Hematopoietic multipotent progenitor cell treated with erythropoietin and hydrocortisone succinate and interleukin-3 and kit ligand, for 4 days (in vitro differentiated cells): ENCODE data around the gene MED16.
"Not testable (repeated sequence)": the region's sequence is repeated elsewhere in the genome, so short reads cannot be mapped to it uniquely, and the experiment has no call there.

ENCODE experiments used
- DNase-seq: peaks from one replicate; pipeline ENCODE4 v3.0.0-alpha.2; 2015

MED16 gene

DNA sequence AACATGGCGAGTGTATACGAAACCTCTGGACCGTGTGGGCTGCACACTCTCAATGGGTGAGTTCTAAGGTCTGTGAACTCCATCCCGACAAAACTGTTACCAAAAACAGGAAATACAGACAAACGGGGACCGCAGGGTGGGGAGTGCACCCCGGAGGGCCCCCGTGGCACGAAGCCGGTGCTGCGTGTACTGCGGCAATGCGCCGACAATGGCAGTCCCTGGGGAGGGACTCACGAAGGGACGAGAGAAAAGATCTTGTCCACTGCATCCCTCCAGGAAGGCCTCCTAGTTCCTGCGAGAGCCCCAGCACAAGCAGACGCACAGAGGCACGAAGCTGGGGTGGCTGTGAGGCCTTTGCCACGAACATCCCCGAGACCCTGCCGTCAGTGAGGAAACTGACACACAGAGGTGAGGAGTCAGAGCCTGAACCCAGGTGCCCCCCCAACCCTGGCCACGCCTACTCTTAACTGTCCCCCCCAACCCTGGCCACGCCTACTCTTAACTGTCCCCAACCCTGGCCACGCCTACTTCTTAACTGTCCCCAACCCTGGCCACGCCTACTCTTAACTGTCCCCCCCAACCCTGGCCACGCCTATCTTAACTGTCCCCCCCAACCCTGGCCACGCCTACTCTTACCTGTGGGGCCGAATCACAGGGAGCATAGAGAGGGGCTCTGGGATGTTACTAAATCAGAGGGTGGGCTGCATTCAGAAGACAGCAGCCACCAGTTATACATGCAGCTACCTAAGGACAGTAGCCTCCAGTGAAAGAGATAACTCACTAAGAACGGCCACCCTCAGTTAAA is 4.2 kb downstream of the MED16 start:
- peak; percentile 72 for DNase-seq

DNA sequence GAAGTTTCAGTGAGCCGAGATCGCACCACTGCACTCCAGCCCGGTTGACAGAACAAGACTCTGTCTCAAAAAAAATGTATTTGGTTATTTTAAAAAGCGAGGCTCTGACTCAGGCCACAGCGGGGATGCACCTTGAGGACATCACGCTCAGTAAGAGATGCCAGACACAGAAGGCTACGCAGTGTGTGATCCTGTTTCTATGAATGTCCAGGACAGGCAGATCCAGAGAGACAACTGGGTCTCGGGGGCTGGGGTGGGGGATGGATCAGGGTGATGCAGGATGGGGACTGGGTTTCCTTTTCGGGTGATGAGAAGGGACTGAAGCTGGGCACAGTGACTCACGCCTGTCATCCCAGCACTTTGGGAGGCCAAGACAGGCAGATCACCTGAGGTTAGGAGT is 5.4 kb downstream of the MED16 start:
- DNase-seq, result no peak

DNA sequence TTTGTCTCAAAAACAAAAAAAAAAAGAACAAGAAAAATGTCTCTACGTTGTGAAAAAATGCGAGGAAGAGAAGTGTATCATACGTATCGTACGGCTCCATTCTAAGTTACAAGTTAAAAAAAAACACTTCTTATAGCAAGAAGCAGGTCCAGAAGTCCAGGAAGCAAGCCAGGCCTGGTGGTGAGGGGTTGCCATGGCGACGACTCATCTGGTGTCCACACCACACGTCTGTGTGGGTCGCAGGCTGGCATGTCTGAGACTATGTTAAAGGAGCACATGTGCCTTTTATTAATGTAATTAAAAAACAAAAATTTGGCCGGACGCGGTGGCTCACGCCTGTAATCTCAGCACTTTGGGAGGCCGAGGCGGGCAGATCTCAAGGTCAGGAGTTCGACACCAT is 5.9 kb downstream of the MED16 start:
- peak; percentile 37 for DNase-seq

DNA sequence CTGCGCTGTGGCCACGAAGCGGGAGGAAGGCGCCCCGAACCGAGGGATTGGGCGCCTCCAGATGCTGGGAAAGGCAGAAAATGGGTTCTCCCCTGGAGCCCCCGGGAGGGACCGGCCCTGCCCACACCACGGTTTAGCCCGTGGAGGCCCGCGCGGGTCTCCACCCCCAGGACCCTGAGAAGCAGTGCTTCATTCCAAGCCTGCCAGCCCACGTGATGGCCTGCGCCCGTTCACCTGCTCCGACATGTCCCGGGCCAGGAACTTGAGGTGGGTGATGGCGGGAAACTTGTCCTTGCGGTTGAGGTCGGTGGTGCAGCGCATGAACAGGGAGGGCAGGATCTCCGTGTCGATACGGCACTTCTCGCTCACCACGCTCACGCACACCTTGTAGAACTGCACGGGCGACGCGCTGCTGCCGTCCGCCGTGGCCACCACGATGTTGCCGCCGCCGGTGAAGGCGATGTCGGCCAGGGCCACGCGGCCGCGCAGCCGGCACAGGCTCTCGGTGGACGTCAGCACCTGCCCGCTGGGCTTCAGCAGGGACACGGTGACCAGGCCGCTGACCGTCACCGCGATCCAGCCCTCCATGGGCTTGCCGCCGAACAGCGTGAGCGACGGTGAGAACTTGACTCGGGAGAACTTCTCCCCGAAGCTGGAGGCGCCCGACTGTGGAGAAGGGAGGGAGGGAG is 7.3 kb downstream of the MED16 start:
- DNase-seq, result no peak

DNA sequence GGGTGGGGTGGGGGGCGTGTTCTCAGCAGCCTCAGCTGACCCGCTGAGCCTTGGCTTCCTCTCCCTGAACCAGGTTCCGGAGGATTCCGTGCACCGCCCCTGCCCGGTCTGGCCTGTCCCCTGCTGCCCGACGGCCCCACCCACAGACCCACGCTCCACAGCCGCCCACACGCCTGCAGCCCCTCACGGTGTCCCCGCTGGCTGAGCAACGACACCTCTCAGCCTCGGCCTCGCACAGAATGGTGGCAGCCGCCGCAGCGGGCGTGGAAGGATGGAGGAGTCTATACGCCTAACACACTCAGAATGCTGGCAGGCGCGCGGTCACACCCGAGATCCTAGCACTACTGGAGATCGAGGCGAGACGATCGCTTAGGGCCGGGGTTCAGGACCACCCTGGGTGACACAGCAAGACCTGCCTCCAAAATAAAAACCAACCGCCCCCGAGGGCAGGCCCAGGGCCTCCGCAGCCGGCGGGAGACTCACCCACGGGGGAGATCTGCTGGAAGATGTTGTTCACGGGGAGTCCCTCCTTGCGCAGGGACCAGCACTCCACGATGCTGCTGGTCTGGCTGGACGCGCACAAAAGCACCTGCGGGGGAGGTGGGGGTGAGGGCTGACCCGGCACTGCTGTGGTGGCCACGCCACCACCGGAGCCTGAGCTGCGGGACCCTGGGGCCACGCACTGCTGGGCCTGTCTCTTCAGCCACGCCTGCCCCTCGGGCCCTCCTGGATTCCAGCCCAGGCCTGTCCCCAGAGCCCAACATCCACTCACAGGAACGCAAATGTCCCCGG is 8.4 kb downstream of the MED16 start:
- DNase-seq, result no peak

DNA sequence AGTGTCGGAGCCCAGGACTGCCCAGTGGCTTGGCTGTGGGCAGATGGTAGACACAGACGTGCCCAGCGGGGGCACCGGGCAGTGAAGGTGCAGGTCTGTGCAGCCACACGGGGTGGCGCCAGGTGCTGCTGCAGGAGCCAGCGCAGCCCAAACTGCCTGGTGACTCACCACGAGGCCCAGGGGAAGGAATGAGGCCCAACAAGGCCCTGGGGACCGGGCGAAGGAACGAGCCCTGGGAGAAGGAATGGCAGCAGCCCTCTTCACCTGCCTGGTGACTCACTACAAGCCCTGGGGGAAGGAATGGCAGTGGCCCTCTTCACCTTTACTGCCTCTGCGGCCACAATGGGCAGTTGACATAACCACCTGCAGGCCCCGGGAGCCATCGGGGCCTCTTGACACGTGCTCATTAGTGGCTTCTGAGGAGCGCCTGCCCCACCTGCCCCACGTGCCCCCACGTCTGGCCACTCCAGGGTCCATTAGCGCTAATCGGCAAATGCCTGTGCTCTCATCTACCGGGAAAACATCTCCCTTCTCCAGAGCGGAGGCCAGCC is 9.3 kb downstream of the MED16 start:
- no peak for DNase-seq

DNA sequence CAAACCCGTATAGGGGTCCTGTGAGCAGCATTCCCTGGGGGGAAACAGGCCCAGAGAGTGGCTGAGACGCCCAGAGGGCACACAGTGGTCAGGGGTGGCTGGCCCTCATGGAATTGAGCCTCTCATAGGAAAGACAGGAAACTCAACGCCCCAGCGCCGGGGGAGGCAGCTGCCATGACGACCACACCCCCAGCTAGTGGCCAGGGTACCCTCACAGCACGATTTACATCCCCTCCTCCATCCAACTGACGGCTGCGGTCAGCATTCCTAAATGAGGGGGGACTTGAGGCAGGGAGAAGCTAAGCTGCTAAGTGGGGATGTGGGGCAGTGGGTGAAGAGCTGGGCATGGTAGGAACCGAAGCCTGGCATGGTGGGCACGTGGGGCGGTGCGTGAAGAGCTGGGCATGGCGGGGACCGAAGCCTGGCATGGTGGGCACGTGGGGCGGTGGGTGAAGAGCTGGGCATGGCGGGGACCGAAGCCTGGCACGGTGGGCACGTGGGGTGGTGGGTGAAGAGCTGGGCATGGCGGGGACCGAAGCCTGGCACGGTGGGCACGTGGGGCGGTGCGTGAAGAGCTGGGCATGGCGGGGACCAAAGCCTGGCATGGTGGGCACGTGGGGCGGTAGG is 10.0 kb downstream of the MED16 start:
- no peak for DNase-seq

DNA sequence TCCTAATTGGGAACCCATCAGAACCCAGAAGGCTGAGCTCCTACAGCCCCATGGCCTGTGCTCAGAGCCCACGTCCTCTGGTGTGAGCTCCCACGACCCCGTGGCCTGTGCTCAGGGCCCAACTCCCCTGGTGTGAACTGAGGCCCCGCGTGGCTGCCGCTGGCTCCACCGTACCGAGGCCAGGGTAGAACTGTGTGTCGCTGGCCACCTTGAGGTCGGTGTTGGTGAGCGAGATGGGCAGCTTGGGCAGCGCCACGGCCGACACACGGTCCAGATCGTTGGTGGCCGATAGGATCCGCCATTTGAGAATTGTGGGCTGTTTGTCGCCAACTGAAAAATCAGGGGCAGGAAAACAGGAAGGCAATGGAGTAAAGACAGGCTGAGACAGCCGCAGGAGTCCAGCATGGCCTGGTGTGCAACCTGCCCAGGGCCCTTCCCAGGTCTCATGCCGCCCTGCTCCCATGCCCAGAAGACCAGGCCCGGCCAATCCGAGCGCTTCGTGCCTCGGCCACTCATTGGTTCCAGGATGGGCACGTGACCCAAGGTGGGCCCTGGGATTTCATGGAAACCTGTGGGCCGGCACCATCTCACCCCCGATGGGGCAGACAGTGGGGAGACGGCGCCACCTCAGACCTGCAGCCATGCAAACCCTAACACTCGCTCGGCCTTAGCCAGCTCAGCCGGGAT is 11.5 kb downstream of the MED16 start:
- no peak for DNase-seq

DNA sequence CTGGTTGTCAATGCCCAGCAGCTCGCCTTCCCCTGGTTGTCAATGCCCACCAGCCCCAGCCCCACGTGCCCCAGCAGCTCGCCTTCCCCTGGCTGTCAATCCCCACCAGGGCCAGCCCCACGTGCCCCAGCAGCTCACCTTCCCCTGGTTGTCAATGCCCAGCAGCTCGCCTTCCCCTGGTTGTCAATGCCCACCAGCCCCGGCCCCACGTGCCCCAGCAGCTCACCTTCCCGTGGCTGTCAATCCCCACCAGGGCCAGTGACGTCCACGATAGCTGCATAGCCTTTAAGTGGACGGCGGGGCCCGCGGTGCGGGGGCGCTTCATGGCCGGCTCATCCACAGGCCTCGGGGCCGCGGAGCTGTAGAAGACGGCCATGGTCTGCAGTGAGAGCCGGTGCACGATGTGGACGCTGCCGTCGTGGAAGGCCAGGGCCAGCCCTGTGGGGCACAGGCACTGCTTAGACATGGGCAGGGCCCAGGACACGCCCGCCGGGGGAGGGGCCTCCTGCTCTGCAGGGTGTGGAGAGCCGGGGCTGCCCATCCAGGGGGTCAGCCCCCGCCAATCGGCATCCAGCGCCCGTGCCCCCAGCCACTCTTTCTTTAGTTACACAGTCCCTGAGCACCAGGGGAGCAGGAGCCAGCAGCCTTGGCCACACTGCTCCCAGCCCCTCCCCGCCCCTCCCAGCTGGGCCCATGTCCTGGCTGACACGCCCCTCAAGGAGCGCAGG is 13.1 kb downstream of the MED16 start:
- no peak for DNase-seq

DNA sequence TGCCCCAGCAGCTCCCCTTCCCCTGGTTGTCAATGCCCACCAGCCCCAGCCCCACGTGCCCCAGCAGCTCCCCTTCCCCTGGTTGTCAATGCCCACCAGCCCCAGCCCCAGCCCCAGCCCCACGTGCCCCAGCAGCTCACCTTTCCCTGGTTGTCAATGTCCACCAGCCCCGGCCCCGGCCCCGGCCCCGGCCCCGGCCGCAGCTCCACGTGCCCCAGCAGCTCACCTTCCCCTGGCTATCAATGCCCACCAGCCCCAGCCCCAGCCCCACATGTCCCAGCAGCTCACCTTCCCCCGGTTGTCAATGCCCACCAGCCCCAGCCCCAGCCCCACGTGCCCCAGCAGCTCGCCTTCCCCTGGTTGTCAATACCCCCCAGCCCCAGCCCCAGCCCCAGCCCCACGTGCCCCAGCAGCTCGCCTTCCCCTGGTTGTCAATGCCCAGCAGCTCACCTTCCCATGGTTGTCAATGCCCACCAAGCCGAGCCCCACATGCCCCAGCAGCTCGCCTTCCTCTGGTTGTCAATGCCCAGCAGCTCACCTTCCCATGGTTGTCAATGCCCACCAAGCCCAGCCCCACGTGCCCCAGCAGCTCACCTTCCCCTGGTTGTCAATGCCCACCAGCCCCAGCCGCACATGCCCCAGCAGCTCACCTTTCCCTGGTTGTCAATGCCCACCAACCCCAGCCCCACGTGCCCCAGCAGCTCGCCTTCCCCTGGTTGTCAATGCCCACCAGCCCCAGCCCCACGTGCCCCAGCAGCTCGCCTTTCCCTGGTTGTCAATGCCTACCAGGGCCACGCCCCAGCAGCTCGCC is 14.0 kb downstream of the MED16 start:
- DNase-seq, result not testable (repeated sequence)

DNA sequence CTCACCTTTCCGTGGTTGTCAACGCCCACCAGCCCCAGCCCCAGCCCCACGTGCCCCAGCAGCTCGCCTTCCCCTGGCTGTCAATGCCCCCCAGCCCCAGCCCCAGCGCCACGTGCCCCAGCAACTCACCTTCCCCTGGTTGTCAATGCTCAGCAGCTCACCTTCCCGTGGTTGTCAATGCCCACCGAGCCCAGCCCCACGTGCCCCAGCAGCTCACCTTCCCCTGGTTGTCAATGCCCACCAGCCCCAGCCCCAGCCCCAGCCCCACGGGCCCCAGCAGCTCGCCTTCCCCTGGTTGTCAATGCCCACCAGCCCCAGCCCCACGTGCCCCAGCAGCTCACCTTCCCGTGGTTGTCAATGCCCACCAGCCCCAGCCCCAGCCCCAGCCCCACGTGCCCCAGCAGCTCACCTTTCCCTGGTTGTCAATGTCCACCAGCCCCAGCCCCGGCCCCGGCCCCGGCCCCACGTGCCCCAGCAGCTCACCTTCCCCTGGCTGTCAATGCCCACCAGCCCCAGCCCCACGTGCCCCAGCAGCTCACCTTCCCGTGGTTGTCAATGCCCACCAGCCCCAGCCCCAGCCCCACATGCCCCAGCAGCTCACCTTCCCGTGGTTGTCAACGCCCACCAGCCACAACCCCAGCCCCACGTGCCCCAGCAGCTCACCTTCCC is 14.9 kb downstream of the MED16 start:
- not testable (repeated sequence) for DNase-seq

DNA sequence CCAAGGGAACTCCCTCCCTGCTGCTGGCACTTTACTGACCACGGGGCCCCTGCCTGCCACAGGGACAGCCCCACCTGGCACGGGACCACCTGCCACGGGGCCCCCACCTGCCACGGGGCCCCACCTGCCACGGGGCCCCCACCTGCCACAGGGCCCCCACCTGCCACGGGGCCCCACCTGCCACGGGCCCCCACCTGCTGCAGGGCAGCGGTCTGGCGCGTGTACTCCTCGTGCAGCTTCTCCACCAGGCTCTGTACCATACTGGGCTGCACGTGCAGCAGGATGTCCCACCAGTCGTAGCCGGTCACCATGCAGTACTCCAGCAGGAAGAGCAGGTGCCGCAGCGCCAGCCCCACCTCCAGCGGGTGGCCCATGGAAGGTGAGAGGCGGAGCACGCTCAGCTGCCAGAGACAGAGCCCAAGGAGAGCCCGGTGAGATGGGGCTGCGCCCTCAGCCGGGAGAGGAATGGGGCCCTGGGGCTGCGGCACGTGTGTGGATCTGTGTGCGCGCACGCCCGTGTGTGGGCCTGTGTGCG is 16.1 kb downstream of the MED16 start:
- DNase-seq, result no peak

DNA sequence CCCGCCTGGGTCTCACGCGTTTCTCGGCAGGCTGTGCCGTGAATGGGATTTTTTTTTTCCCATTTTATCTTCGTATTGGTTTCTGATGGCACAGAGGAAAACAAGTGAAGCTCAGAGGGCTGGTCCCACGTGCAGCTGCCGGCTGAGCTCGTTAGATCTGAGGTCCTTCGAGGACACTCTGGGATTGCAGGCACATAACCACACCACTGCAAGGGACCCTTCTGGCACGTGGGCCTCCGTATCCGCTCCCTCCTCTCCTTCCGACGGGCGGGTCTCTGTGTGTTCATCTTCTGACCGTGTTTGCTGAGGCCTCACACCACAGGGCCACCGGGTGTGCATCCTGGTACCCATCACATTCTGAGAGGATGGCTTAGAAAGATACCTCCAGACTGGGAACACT is 16.9 kb downstream of the MED16 start:
- DNase-seq, result no peak

DNA sequence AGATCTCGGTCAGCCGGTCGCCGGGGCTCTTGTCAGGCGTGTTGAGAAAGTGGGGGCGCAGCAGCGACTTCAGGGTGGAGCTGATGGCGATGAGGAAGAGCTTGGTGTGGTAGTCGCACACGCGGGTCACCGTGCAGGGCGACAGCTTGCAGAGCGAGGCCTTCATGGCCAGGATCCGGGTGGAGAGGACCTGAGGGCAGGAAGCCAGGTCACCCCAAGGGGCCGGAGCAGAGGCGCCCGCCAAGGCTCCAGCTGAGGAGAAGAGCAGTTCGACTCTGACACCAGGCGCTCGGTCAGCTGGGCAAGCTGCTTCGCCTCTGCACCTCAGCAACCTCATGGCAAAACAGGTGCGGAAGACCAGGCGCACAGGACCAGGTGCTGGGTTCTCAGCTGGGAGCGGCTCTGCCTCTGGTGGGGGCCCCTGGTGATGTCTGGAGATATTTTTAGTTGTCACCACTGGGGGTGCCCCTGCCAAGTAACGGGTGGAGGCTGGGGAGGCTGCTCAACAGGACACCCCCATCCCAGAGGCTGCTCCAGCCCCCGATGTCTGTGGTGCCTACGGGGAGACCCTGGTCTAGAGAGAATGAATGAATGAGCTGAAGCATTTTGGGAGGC is 17.6 kb downstream of the MED16 start:
- DNase-seq, result no peak

DNA sequence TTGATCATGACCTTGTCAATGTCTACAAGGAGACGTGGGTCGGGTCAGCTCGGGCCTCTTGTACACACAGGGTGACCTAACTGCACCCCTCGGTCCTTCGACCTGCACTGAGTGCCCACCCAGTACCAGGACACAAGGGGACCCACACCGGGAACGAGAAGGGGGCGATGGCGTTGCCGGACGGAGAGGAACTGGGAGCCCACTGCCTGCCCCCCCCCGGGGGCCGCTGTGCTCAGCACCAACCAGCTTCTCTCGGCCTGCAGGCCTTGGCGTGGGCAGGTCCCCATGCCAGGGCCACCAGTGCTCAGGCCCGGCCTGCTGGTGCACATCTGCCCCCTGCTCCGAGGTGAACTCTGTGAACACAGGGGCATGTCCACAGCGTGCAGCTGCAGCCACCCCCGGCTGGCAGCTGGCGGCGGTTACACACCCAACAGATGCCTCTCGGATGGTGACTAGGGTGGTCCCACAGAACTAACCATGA is 19.4 kb downstream of the MED16 start:
- DNase-seq, result no peak

DNA sequence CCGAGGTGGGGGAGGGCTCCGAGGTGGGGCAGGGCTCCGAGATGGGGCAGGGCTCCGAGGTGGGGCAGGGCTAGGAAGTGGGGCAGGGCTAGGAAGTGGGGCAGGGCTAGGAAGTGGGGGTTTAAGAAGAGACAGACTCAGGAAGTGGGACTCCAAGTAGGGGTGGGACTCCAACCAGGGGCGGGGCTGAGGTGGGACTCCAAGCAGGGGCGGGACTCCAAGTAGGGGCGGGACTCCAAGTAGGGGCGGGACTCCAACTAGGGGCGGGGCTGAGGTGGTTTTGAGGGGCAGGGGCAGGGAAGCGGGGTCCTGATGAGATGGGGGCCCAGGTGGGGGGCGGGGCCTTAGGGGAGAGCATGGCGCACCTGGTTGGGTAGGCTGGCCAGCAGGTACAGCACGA is 19.9 kb downstream of the MED16 start:
- peak; percentile 94 for DNase-seq

DNA sequence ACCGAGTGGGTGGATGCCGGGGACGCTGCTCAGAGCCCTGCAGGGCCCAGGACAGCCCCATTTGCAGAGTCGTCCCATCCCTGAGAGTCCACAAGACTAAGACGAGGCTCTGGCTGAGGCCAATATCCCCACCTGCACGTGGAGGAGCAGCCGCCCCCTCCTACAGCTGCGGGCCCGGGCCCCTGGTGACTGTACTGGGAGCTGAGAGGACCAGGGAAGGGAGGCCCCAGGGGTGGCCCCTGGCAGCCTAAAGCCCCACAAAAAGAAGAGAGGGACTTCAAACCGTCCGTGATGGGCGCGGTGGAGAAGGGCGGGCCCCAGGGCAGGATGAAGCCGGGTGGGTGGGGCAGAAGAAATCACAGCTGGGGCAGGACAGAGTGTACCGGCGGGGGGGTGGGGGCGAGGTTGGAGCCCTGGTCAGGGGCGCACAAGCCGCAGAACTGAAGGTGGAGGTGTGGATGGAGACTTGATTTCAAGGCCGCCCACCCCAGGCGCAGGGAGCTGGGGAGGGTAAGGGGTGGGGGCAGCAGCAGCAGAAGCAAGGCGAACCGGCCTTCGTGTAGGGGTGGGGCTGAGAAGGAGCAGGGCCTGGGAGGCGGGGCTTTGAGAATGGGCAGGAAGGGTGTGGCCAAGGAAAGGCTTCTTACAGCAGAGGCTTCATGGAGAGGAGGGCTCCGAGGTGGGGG is 20.6 kb downstream of the MED16 start:
- DNase-seq, result peak; percentile 98

DNA sequence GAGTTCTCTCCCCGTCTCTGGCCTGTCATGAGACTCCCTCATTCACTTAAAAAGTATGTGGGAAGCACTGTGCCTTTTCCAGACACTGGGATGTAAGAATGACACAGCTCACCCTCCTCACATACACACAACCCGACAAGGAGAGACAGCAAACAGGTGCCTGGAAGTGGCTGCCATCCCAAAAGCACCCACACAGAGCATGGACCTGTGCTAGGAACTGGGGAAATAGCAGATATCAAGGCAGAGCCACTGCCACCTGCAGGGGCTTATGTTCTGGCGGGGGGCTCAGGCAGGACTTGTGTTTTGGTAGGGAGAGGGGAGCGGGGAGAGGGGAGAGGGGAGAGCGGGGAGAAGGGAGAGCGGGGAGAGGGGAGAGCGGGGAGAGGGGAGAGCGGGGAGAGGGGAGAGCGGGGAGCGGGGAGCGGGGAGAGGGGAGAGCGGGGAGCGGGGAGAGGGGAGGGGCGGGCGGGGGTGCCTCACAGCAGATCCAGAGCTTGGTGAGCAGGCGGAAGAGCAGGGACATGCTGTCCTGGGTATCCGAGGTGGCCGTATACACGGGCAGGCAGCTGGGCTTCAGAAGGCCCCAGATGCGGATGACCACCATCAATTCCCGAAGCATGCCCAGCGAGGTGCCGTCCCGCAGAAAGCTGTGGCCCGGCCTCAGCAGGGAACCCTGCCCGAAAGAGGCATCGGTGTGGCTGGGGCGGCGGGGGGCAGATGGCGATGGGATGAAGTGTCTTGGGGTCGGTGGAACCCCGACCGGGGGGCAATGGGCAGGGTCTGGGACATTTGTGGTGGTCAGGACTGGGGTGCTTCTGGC is 21.3 kb downstream of the MED16 start:
- DNase-seq, result peak; percentile 41
